Left hindlimb (tissue), 1 donor: ENCODE data around the gene B4GALT6.
"Not testable (repeated sequence)": the region's sequence is repeated elsewhere in the genome, so short reads cannot be mapped to it uniquely, and the experiment has no call there.

Experiments used
- DNase-seq: peaks from one replicate; pipeline ENCODE4 v3.0.0-alpha.2; 2018

Gene B4GALT6, protein sequence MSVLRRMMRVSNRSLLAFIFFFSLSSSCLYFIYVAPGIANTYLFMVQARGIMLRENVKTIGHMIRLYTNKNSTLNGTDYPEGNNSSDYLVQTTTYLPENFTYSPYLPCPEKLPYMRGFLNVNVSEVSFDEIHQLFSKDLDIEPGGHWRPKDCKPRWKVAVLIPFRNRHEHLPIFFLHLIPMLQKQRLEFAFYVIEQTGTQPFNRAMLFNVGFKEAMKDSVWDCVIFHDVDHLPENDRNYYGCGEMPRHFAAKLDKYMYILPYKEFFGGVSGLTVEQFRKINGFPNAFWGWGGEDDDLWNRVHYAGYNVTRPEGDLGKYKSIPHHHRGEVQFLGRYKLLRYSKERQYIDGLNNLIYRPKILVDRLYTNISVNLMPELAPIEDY

DNA sequence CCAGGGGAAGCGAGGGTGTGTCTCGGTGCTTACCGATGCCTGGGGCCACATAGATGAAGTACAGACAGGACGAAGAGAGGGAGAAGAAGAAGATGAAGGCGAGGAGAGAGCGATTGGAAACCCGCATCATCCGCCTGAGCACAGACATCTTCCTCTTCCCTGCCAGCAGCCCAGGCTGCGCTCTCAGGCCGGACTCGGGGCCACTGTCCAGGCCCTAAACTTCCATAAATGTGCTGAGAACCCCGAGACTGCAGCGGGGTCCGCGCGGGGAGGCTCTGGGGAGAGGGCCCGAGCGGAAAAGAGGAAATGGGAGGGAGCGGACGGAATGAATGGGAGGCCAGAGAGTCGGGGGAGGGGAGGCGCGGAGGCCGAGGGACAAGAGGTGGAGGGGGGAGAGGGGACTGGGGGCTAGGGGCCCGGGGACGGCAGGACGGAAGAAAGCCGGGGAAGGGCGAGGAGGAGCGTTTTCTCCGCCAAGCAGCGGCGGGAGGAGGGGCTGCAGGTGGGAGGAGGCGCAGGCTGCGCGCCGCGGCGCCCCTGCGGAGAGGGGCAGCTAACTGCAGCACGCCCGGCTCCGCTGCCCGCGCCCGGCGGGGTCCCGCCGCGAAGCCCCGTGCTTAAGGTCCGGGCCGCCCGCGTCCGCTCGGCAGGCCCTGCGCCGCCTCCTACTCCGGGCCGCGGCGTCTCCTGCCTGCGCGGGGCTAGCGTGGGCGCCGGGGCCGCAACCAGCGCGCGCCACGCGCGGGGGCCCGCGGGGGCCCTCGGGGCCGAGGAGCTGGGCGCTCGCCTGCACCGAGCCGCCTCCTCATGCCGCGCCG lies at the start of gene B4GALT6:
B4GALT6 (minus strand) TSS at position 303 of the 818 bp plus-strand sequence; CDS start at position 148, 155 bp downstream.
- peak; percentile 67 for DNase-seq

DNA sequence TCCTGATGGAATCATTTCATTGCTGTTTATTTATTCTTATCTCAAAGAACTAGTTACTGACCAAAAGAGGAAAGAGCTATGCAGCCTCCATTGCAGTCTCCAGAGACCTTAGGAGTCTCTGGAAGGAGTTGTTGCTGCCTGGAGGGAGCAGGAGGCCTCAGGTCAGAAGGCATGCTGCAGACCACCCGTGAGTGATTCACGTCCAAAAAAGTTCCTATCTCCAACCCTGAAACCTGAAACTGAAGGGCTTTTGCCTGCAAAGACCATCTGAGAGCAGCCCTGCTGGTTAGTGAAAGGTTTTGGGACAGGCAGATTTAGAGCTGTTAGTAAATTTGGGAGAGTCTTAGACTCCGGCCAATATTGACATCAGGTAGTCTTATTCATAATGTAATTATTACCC lies 47.2 kb upstream of the B4GALT6 start:
- DNase-seq = no peak

DNA sequence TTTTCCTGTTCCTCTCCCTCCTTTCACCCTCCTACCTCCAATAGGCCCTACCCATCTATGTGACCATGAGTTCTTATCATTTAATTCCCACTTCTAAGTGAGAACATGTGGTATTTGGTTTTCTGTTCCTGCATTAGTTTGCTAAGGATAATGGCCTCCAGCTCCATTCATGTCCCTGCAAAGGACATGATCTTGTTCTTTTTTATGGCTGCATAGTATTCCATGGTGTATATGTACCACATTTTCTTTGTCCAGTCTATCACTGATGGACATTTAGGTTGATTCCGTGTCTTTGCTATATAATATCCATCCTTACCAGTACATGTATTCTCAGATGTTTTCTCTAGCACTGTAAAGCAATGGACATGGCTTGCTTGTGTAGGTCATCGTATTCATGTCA lies 44.8 kb upstream of the B4GALT6 start:
- DNase-seq = not testable (repeated sequence)

DNA sequence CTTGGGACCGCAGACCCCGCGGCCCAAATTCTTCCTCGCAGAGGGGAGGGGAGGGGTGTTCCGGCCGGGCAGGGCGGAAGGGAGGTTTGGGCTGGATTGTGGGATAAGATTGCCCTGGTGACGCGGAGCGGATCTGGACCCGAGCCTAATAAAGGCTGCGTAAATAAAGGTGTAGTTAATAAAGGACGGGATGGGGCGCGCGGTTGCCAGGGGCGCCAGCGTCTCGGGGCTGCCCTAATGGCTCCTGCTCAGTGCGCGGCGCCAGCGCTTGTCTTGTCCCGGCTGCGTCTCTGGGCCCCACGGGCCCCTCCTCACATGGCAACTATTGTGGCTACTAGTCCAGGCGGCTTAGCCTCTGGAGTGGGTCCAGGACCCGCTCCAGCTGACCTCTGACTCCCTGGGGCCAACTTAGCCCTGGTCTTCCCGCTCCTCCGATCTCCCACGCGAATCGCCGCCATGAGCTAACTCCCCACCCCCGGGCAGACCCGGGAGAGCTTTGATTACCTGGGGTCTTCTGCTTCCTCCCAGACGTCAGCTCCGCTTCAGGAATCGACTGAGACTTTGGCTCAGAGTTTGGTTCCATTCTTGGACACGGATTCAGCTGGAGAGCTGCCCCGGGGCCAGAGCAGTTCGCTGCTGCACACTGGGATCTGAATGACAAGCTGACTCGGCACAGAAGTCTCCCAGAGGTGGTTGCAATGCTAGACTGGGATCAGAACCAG lies 39.8 kb upstream of the B4GALT6 start:
- DNase-seq = peak; percentile 46

DNA sequence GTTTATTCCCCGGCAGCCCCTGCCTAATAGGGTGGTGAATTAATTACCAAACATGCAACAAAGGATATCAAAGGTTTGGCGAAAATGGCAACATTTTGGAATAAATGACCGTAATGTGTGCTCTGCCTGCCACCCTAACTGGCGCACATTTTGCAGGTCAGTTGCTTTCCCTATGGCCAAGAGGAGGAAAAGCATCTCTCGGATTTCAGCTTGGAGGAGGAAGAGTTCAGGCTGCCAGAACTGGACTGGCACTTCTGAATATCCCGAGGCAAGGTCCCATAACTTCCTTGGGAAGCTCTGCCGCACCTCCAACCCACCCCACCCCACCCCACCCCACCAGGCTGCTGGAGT lies 39.2 kb upstream of the B4GALT6 start:
- no peak for DNase-seq

DNA sequence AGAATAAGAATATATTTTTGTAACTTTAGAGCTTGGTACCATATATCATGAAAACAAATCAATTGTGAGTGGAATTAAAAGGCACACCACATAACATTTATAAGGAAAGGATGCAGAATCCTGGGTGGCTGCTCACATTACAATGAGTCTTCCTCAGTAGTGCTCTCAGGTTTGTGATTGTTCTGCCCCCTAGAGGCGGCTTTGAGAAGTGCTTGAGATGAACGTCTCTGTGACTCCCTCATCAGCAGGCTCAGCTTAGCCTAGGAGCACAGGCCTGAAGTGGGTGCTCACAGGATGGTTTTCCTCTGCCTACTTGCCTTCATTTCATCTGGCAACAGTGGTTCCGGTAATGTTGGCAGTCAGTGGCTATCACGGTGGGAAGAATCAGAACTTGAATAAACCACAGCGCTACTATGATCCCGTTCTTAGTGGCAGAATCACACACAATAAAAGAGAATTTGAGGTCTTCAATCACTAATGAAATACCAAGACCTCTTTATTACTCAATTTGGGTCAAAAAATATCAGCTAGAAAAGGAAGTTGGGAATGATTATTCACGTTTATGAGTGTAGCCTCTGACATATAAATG lies 38.1 kb upstream of the B4GALT6 start:
- DNase-seq = peak; percentile 77

DNA sequence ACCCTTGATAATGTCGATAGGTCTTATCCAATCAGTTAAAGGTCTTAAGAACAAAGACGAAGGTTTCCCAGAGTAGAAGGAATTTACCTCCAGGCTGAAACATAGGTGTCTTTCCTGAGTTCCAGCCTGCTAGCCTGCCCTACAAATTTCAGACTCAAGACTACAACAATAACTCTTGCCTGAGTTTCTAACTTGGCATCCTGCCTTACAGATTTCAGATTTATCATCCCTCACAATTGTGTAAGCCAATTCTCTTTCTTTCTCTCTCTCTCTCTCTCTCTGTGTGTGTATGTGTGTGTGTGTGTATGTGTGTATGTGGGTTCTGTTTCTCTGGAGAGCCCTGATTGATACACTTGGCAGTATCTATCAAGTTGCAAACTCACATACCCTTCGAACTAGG lies 37.2 kb upstream of the B4GALT6 start:
- DNase-seq = no peak

DNA sequence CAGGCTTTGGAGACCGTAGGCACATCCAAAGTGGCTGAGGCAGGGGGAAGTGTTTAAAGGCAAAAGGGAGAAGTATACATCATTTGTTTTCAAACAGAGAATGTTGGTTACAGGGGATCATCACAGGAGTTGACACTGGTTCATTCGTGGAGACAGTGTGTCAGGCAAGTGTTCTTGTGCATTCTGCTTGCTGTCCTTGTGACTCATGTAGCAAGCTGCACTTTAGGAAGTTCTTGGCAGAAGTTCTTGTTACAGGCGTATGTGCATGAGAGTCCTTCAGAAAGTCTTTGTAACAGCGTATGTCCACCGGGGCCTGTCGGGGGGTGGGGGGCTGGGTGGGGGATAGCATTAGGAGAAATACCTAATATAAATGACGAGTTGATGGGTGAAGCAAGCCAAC lies 36.5 kb upstream of the B4GALT6 start:
- no peak for DNase-seq

DNA sequence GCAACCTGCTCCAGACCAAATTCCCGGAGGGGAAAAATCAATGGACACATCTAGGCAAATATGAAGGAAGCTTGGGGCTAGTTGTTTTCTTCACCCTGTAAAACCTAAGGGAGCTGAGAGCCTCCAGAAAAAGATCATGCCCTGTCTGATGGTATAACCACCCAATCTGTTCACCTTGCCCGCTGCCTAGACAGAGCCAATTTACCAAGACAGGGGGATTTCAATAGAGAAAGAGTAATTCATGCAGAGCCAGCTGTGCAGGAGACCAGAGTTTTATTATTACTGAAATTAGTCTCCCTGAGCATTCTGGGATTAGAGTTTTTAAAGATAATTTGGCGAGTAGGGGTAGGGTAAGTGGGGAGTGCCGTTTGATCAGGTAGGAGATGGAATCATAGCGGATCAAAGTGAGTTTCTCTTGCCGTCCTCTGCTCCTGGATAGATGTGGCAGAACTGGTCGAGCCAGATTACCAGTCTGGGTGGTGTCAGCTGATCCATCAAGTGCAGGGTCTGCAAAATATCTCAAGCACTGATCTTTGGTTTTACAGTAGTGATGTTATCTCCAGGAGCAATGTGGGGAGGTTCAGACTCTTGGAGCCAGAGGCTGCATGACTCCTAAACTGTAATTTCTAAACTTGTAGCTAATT lies 35.1 kb upstream of the B4GALT6 start:
- DNase-seq = no peak

DNA sequence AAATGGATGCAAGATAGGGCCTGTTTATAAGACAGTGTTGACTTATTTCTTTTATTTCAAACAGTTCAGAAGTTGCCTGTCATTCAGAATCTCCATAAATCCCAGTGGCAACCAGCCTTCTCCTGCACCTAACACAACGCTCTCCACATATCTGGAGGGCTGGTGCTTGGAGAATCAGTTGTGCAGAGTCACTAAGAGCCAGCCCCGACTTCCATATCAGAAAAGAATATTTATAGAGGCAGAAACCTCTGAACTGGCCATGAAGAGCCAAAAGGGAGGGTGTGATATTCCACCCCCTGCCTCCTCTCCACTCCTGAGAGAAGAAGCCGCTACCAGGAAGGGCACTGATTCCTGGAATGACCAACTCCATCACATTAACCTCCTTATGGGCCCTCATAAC lies 34.0 kb upstream of the B4GALT6 start:
- DNase-seq = no peak

DNA sequence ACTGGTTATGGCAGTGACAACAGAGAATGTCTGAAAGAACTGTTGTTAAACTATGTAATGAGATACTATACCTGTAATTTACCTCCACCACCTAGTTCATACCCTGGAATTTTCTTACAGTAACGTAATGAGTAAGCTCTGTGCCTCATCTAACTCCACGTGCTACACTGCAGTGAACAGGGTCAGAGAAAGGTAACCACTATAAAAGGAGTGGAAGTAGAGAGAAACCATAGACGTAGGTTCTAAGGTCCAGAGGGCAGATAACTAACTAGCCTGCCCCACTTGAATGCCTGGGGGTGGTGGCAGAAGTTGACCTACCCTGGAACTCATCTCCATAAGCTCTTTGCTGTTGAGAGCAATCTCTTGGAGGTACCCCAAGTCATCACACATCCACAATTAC lies 32.0 kb upstream of the B4GALT6 start:
- DNase-seq = no peak

DNA sequence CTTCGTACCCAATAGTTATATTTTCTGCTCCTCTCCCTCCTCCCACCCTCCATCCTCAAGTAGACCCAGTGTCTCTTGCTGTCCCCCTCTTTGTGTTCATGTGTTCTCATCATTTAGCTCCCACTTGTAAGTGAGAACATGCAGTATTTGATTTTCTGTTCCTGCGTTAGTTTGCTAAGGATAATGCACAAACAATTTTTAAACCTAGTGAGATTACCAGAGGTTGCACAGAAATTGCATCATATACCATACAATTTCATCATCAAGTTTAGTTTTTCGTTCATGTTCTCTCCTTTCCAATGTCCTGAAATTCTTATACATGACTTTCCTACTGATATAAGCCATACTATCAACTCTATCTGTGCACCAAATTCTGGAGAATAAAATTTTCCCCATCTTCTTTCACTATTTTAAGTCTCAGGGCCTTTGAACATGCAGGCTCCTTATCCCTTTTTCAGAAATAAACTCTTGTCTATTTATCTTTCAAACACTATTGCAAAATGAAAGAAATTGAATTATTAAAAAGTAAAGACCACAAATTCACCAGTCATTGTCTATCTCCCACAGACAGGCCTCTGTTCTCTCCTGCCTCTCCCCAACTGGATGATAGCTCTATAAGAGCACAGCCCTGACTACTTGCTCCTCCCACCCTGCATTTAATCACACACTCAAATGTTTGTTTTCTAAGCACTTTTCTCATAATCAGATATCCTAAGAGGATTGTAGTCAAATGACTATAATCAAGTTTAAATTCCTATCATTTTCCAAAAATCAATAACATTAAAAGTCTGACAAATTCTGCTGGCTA lies 27.2 kb upstream of the B4GALT6 start:
- no peak for DNase-seq

DNA sequence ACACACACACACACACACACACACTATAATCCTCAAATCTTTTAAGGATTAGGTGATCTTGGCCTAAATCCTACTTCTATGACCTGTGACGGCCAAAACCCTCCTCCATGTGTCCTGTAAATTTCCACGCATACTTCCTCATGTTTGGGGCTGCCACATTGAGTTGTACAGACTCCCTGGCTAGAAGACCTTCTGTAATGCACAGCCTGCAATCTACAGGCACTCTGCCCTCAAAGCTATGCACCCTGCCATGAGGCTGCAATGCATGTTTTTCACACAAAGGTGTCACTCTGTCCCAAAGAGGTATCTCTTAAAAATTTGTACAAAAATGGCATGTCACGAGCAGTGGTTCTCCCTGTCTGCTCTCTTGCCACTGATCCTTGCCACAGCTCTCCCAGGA lies 26.4 kb upstream of the B4GALT6 start:
- no peak for DNase-seq

DNA sequence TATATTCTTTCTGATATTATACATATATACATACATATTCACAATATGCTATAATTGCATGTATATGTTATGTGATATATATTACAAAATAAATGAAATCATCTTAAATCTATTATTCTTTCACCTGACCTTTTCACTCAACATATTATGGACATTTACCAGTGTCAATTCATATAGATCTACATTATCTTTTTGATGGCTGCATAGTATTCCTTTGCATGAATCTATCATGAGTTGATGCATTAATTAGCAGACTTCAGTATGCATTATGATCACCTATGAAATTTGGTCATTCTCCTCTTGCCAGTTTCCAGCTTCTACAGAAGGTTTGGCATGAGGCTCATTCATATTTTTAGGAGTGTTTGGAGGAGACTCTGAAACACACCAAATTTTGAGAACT lies 23.4 kb upstream of the B4GALT6 start:
- no peak for DNase-seq

DNA sequence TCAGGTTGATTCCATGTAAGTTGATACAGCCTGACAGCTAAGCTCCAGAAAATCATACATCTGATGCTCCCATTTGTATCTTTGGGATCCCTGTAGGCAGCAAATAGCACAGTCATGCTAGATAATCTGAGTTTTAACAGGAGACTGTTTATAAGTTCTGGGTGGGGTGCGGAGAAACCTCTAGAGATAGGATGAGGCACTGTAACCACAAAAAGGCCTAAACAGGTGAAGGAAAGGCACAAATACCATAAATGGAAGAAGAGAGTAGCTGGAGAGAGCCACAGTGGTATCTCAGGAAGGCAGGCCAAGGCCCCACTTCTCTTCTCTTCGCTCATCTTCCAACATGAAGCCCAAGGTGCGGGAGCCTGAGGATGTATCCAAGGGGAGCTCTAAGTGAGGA lies 18.1 kb upstream of the B4GALT6 start:
- DNase-seq = no peak

DNA sequence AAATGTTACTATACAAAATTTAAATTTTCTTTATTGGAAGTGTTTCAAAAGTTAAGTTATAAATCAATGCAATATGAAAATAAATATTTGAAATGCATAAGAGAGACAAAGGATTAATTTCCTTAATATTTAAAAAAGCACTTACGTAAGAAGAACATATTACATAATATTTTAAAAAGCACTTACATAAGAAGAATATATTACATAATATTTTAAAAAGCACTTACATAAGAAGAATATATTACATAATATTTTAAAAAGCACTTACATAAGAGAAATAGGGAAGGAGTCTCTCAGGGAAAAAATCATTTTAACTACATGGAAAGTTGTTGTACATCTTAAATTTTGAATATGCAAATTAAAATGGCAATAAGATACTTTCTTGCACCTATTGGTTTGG lies 17.4 kb upstream of the B4GALT6 start:
- DNase-seq = no peak

DNA sequence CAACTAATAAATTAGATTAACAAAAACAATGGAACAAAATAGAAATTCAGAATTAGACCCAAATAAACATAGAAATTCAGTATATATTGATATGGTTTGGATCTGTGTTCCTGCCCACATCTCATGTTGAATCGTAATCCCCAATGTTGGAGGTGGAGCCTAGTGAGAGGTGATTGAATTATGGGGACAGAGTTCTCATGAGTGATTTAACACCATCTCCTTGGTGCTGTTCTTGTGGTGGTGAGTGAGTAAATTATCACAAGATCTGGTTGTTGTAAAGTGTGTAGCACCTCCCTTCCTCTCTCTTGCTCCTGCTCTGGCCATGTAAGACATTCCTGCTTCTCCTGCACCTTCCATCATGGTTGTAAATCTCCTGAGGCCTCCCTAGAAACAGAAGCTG lies 16.6 kb upstream of the B4GALT6 start:
- no peak for DNase-seq

DNA sequence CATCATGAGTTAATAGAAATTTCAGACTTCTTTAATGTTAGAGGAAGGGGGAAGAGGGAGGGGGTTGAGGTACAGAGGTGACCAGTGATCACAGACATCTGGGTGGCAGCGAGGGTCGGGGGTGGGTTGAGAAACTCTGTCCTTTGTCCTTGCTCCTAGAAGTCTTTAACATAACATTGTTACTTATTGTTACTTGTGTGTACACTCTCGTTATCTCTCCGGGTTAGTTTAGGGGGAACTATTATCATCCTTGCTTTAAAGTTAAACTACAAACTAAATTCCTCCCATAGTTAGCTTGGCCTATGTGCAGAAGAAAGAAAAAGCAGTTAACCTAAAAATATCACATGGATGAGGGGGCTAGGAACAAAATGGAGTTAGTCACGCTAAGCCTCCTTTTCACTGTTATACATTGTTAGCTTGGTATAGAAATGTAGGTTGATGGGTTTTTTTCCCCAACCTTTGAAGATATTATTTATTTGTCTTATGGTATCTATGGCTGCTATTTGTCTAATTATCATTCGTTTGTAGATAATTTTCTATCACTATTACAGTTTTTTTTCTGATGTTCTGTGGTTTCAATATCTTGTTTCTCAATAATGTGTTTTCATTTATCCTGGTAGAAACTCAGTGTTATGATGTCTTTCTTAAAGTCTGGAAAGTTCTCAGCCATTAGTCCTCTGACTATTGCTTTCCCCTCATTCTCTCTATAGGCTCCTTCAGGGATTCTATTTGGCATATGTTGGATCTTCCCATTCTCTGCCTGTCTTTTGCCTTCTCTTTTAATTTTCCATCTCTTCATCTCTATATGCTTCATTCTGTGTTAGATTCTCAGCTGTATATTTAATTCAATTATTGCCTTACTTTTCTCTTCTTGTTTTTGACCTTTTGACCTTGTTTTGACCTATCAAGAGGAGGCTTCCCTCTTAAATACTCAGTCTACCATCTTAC lies 13.2 kb upstream of the B4GALT6 start:
- DNase-seq = no peak

DNA sequence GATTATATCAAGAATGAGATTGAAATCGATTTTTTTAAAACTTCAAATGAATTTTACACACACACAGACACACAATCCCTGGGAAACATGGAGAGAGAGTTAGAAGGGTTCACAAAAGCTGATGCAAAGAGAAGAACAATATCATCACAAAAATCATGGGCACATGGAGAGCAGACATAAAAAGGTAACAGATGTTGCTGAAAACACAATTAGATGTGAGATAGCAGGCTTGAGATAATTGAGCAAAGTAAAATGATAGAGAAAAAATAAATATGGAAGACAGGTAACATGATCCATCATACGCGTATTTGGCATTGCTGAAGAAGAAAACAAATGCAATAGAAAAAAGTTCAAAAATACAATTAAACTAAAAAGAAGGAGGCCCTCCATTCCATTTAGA lies 11.6 kb upstream of the B4GALT6 start:
- DNase-seq = no peak

DNA sequence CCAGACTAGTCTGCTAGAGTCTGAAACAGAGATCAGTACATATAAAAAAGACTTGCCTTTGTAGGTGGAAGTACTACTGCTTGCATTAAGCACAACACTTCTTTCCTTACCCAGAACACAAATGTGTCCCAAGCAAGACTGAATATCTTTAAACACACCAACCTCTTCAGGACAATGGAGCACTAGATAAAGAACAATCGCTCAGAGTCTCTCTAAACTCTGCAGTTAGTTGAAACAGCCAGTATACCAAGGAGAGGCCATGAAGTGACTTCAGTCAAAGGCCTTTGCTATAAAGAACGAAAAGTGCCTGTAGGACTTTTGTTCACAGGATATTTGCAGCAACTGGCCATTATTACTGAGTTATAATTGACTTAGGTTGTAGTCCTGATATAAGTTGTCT lies 9.9 kb upstream of the B4GALT6 start:
- no peak for DNase-seq

DNA sequence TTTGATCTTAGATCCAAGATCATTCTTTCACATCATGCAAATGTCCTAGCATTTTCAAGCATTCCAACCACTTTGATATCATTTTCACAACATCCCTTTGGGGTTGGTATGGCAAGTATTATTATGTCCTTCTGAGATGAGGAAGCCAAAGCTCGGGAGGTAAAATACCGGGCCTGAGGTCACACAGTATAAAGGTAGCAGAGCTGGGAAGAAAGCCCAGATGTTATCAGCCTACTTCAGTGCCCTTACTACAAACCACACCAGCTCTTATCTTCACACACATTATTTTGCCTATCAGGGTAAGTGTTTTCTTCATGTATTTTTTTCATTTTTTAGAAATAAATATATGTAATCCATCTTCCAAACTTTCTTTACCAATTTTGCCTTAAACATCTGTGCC lies 4.2 kb upstream of the B4GALT6 start:
- no peak for DNase-seq
